NCI-H748 (cell line): ENCODE measurements around the gene MFSD1.
A peak's percentile ranks its signal among the peaks of the same experiment; 100 is the strongest.

ENCODE experiments used
- DNase-seq: peaks from one replicate; lab custom pipeline; 2025; ENCODE audit not compliant: unreplicated experiment; lab: John Stamatoyannopoulos, UW

Gene MFSD1

DNA sequence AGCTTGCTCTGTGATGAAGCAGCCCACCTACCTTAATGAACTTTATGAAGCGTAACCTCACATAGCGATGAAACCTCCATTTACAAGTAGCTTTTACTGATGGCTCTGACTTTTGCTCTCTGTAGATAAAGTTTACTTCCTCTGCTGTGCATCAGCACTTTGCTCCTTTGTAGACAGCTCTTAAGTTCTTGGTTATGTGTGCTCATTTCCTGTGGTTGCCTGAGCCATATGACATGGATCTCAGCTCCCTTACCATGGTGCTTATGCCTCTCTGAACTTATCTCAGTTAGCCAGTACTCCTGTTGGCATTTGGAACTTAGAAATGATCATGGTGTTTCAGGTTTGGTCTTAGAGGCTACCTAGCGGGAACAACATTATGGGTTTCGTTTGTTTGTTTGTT is 7.8 kb downstream of the MFSD1 start:
- DNase-seq = no peak

DNA sequence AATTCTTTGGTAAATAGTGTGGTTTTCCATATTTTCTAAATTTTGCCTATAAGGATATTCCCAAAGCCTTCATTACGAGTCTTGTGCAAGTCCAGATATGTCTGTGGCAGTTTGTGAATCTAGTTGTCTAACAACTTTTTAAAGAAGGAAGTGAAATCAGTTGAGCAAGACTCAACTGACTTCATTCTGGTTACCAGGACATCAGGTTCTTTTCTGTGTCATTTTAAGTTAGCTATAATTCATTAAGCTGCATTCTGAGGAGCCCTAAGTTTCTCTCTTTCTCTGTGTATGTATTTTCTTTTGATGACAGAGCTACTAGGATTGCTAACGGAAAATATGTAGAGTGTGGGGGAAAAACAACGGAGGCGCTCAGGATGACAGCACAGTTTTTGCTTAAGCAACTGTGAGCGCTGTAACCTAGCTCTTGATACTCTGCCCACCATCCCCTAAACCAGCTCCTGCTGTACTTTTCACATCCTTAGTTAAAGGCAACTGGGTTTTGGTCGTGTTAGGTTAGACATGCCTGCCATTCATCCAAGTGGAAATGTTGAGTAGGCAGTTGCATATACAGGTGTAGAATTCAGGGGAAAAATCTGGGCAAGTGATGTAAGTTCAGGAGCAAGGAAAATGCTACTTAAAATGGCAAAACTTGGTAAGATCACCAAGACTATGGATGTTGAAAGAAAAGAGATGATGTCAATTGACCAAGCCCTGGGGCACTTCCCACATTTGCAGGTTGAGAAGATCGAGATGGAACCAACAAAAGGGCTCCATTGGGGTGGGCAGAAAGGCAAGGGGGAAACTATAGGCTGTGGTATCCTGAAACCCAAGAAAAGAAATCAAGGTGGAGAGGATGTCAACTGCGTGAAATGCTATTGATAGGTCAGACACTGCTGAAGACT is 9.2 kb downstream of the MFSD1 start:
- DNase-seq = no peak

DNA sequence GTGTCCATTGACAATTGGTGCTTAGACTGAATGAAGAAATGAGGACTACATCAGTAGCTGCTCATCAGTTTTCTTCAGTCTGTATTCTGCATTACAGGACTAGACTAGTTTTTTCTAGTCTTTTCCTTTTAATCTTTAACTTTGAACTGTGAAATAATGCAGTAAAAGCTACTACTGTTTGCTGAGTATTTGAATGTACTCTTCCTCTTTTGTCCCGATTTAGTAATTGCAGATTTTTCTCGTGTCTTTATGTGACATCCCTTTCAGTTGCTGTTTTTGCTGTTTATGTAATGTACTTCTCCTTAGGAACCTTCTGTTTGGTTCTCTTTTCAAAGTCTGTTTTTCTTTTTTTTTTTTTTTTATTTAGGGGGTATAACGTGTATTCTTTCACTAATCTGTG is 17.4 kb downstream of the MFSD1 start:
- DNase-seq = no peak

DNA sequence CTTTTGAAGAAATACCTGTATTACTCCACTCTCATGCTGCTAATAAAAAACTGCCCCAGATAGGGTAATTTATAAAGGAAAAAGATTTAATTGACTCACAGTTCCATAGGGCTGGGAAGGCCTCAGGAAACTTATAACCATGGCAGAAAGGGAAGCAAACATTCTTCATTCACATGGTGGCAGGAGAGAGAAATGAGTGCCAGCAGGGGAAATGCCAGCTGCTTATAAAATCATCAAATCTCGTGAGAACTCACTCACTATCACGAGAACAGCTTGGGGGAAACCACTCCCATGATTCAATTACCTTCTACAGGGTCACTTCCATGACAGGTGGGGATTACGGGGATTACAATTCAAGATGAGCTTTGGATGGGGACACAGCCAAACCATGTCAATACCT is 18.7 kb downstream of the MFSD1 start:
- no peak for DNase-seq

DNA sequence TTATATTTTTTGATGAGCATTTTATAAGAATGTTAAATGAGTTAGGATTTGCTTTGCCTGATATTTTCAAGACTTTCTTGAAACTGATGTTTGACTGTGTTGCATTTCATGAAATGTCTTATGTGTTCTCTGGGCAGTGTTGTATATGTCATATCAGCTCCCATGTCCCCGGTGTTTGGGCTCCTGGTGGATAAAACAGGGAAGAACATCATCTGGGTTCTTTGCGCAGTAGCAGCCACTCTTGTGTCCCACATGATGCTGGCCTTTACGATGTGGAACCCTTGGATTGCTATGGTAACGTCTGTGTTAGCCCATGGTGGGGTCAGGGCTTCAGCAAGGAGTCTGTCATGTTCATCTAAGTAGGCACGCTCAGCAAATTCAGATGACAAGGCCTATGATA is 20.0 kb downstream of the MFSD1 start:
- DNase-seq = no peak

DNA sequence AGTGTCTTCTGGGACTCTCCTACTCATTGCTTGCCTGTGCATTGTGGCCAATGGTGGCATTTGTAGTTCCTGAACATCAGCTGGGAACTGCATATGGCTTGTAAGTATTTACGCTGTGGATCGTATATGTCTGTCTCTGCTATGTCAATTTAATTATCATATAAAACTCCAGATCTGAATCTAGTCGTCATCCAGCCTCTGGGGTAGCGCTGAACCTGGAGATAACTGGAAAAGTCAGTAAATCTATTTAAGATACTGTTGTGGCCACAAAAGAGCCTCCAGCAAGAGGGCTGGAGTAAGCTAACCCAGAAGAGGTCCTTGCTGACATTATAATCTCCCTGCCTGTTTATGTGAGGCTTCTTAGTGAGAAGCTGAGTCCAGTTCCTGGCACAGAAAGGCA is 21.6 kb downstream of the MFSD1 start:
- DNase-seq = no peak

DNA sequence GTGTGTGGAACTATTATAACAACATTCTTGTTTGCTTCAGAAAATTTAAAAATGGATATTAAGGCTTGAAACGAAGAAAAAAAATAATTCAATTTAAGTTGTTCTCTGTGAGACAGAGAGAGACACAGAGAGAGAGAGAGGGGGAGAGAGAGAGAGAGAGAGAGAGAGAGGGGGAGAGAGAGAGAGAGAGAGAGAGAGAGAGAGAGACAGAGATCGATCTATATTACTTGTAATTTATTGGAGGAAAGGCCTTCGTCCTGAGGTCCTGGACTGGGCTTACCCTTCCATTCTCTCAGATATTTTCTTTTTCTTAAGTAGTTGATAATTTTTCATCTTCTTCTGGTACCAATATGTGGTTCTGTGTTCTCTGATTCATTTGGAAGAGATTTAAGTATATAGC is 25.9 kb downstream of the MFSD1 start:
- DNase-seq = no peak

DNA sequence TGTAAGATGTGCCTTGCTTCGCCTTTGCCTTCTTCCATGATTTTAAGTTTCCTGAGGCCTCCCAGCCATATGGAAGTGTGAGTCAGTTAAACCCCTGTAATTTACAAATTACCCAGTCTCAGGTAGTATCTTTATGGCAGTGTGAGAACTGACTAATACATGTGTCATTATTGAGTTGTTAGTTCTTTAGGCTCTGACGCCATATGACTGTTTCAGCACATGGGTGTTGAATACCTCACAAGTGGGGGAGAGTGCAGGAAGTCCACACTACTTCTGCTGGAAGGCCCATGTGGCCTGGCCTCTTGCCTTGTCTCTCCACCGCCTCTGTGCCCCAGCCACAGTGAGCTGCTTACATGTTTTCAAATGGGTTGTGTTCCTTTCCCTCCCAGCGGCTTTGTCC is 28.5 kb downstream of the MFSD1 start:
- DNase-seq = no peak

DNA sequence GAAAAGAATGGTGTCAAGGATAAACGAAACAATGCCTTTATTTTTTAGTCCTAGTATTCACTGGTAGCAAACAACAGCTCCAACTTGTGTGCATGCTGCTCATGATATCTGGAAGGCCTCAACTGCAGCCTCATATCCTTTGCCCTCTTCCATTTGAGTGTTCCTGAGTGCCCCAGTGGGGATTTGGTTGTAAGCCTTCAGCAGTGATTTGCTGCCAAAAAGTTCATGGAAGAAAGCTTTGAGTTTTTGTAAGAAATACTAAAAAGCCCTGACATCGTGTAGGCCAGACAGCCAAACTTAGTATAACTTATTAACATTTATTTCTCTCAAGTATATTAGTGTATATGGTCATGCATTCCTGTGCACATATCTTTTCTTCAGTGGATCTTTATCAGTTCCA is 30.0 kb downstream of the MFSD1 start:
- no peak for DNase-seq

DNA sequence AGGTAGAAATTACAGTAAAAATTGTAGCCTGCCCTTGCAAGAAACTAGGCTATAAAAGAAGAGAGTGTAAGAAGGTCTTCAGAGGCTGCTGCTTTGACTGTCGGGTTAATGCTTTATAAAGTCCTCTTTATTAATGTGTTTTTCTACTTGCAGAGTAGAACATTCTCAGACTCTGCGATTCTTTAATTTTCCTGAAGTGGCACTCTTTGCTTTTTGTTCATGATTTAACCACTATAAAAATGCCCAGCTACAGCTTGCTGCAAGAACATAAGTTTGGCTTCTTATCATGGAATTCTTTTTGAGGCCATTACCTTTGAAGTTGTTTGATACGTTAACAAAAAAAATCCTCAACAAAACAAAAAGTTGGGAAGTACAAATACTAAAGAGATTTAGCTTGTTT is 33.8 kb downstream of the MFSD1 start:
- no peak for DNase-seq

DNA sequence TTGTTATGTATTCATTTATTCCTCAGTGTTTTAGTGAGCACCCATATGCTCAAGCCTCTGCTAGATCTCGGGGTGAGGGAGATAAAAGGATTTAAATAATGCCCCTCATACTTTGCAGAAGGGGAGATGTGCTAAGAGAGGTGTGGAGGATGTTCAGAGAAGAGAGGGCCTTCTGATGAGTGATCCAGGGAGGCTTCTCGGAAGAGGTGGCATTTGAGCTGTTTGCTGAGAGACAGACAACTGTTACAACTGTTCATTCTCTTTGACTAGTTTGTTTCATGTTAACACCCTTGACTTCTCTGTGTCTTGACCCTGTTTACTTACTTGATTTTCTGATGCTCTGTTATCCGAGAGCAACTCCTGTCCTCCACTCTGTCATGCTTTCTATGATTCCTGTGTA is 34.5 kb downstream of the MFSD1 start:
- no peak for DNase-seq

DNA sequence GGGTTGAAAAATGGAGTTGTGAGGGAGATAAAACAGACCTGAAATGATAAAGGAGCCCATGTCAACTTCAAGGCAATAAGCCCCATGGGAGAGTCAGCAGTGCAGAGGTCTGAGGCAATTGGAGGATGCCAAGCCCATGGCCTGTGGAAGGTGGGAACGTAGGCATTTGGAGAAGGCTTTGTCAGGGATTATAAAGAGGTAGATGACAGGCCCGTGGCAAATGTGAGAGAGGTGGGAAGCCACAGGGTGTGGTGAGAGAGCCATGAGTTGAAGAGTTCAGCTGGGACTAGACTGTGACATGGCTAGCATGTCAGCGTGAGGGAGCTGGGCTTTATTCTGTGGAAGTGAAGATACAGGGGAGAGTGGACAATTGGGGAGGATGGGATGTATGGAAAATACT is 35.4 kb downstream of the MFSD1 start:
- no peak for DNase-seq

DNA sequence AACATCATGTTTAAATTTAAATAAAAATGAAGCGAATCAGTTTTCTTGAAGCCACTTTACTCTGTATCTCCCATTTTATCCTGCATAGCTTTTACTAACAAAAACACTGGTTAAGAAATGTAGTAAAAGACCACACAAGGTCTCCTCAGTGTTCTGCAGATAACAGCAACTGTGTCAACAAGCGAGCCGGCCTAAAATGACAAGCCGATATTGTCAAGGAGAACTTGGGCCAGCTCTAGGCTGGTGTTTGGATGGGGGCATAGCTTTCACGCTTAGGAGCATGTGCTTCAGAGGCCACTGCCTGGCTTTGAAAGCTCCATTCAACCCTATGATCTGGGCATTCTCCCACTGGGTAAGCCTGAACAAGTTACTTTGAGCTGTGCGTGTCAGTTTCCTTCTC is 38.1 kb downstream of the MFSD1 start:
- DNase-seq = no peak

DNA sequence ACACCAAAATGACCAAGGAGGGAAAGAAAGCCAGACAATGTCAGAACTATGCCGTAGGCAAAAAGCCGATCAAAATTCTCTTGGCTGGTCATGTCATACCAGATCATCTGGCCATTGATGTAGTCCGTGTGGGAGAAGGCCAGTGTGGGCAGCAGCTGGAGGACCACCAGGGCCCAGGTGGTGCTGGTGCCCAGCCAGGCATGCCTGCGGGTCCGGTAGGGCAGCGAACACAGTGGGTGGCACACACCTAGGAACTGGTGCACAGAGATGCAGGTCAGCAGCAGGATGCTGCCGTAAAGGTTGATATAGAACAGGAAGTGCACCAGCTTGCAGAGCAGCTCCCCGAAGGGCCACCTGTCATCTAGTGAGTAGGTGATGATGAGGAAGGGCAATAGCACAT is 39.5 kb downstream of the MFSD1 start:
- no peak for DNase-seq

DNA sequence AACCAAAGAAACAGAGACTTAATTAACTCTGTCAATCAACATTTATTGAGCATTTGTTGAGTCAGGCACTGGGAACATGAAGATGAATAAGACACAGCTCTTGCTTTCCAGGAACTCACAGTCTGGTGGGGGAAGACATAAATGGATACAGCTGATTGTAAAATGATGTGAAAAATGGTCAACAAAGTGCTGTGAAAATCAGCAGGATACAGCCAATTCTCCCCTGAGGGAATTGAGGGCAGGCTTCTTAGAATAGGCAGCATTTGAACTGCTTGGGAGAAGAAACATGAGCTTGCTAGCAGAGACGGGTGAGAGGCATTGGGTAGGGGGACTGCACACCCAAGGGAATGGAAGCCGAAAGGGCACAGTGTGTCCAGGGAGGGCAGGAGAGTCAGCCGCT is 41.1 kb downstream of the MFSD1 start:
- DNase-seq = no peak

DNA sequence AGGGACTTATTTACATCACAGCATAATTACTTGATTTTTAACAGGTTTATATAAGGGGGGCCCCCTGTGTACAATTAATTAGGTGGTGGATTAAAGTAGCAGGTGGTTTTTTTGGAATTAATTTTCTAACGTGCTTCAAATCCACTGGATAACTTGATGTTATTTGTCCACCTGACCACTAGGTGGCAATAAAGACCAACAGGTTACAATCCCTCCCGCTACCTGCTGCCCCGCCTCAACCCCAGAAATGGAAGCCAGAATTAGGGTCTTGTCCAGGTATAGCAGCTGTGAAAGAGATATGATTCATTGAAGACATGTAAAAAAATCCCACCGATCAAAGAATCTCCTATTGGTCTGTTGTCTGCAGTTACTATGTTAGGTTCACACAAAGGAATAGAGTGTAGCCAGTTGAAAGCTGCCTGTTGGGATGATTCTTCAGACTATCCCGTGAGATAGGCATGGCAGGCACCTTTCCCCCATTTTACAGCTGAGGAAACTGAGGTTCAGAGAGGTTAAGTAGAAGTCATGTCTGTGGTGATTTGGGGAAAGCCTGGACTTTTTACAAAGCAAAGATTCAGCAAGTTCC is 44.0 kb downstream of the MFSD1 start:
- peak; percentile 40 for DNase-seq

DNA sequence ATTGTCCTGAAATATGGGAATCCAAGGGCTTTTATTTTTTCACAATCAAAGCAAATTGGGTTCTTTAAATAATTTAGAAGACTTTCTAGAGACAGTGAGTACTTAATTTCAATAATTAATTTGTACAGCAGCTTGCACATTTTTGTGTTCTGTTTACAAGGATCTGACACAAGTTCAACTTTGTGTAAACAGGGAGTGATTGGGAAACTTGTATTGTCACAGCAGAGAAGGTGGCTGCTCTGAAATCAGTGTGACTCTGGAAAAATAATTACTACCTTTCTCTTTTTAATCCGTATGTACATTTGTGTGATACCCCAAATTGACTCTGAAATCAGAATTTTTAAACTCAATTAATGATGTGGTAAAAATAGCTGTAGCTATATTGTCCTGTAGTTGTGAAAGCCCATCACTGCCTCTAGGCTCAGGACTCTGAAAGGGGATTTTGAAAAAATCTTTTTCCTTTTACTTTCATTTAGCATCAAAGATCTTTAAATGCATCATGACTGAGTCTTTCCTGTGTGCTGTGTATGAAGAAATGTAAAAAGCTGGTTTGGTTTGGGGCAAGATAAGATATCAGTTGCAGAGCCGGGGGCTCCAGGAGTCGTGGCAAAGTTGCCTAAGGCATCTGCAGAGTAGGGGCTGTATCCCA is 45.1 kb downstream of the MFSD1 start:
- DNase-seq = no peak

DNA sequence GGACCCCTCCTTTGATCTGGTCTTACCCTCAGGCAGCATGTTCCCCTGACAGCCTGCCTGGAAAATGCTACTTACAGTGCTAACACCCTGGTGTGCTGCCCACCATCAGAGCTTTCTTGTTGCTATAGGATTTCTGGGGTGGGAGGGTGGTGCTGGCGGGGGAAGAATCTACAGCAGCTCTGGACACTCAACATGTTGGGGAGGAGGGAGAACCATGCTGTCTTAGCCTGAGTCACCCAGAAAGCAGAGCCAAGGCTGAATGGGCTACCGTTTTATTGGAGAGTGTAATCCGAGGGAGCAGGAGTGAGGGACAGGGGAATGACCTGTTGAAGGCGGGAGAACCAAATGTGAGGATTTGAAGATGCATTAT is 45.6 kb downstream of the MFSD1 start:
- no peak for DNase-seq

DNA sequence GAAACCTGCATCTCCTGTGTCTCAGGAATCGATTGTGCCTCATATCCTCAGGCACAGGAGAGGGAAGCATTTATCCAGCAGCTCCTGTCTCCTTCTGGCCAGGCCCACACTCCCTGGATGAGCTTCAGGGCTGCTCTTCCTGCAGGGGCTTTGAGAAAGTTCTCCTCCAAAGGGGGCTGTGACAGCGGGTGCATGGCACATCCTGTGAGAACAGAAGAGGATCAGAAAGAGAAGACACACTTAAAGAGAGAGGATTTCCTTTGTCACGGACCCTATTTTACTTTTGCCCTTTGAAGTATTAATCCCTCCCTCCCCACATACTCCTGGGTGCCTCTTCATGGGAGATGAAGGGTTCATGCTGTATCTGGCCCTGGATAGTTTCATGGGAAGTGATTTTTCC is 46.0 kb downstream of the MFSD1 start:
- no peak for DNase-seq

DNA sequence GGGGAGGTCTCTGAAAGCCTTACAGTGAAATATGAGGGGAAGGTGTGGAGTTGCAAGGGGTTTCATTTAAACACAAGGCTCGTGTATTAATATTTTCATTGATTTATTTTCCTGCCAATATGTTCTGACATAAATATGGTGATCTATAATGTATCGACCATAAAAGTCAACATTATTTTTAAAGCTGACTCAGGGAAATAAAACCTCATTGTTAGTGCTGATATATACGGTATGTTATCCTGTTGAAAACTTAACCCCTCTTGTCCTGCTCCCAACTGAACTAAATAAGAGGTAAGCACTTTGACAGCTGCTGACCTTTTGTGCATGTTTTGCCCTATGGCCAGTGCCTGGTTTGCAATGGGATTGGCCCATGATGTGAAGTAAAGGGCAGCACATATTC is 47.9 kb downstream of the MFSD1 start:
- DNase-seq = no peak

DNA sequence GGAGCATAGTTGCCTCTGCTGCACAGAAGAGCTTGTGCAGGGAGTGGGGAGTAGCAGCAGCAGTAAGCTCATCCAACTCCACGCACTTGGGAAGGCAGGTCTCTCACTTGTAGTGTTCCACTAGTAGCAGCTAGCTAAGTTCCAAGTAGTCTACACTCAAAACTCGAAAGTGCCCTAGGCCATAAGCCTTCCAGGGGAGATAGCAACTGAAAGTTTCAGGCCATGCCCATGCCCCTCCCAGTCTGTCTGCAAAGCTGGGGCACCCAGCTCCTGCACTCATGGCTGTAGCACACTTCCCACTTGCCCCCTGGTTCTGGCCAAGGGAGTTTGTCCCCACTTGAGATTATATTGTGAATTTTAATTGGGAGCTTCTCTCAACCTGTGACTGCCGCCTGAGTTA is 57.5 kb downstream of the MFSD1 start:
- DNase-seq = no peak

DNA sequence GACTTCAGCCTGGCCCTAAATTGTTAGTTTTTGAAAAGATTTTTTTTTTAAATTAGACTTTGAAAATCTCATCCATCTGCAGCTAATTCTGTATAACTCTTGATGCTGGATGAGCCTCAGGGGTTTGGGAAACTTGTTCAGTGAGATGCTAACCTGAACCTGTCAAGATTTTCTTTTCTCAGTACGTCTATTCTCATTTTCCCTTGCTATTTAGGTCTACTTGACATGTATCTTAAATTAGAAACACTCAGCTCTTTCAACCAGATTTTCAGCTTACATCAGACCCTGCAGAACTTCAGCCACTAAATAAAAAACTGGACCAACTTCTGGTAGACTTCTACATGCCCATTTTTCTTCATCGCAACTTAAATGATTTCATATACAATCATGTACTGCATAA is 61.4 kb downstream of the MFSD1 start:
- DNase-seq = no peak
